Ishikawa (cell line): ENCODE results near the gene SLC25A28.

Source experiments
- CEBPB ChIP-seq: IDR thresholded peaks from 2 replicates; pipeline ENCODE4 v1.6.1; 2012
- CREB1 ChIP-seq: IDR thresholded peaks from 2 replicates; pipeline ENCODE4 v1.6.1; 2012; ENCODE audit warnings: low read depth
- EGR1 ChIP-seq: IDR thresholded peaks from 2 replicates; pipeline ENCODE4 v1.6.1; 2012
- EP300 ChIP-seq: IDR thresholded peaks from 2 replicates; pipeline ENCODE4 v1.6.1; 2012; ENCODE audit warnings: borderline replicate concordance
- FOXM1 ChIP-seq: IDR thresholded peaks from 2 replicates; pipeline ENCODE4 v1.6.1; 2012; ENCODE audit warnings: low read depth, borderline replicate concordance
- MAX ChIP-seq: IDR thresholded peaks from 2 replicates; pipeline ENCODE4 v1.6.1; 2012
- NFIC ChIP-seq: IDR thresholded peaks from 2 replicates; pipeline ENCODE4 v1.6.1; 2012
- RAD21 ChIP-seq: IDR thresholded peaks from 2 replicates; pipeline ENCODE4 v1.6.1; 2012; ENCODE audit warnings: low read depth
- REST ChIP-seq: IDR thresholded peaks from 2 replicates; pipeline ENCODE4 v1.6.1; 2012; ENCODE audit warnings: low read depth, mild to moderate bottlenecking
- TAF1 ChIP-seq: IDR thresholded peaks from 2 replicates; pipeline ENCODE4 v1.6.1; 2012; ENCODE audit warnings: low read depth, mild to moderate bottlenecking
- TCF12 ChIP-seq: IDR thresholded peaks from 2 replicates; pipeline ENCODE4 v1.6.1; 2012; ENCODE audit warnings: low read depth
- TEAD4 ChIP-seq: IDR thresholded peaks from 2 replicates; pipeline ENCODE4 v1.6.1; 2012
- USF1 ChIP-seq: IDR thresholded peaks from 2 replicates; pipeline ENCODE4 v1.6.1; 2012
- YY1 ChIP-seq: IDR thresholded peaks from 2 replicates; pipeline ENCODE4 v1.6.1; 2012; ENCODE audit warnings: low read depth
- ZBTB7A ChIP-seq: IDR thresholded peaks from 2 replicates; pipeline ENCODE4 v1.6.1; 2012; ENCODE audit warnings: low read depth

SLC25A28 gene

GRCh38 chr10:99598781-99599509 lies 21.3 kb downstream of the SLC25A28 start:
- TF ChIP-seq EGR1 (no peak), TAF1 (no peak), YY1 (no peak), CREB1 (no peak), MAX (no peak), ZBTB7A (no peak), TCF12 (no peak), NFIC (no peak), CEBPB (no peak), FOXM1 (no peak), USF1 (no peak), EP300 (no peak), RAD21 (no peak), REST (no peak), TEAD4 (no peak)

GRCh38 chr10:99598011-99598410 lies 22.2 kb downstream of the SLC25A28 start:
- TF ChIP-seq YY1 (no peak), TAF1 (no peak), TCF12 (no peak), FOXM1 (no peak), USF1 (no peak), REST (no peak), ZBTB7A (no peak), CREB1 (no peak), EP300 (no peak), TEAD4 (no peak)

- TF ChIP-seq CEBPB = peak; percentile 46; the same call in 1 of the 2 replicates
These were observed 23.5 kb downstream of the SLC25A28 start for GRCh38 chr10:99596708-99597107.

- TF ChIP-seq EGR1 = no peak
- TF ChIP-seq TCF12 = no peak
- TF ChIP-seq REST = no peak
- TF ChIP-seq USF1 = no peak
- no peak for TF ChIP-seq CREB1
- no peak for TF ChIP-seq FOXM1
- TF ChIP-seq EP300 = no peak
- no peak for TF ChIP-seq MAX
- no peak for TF ChIP-seq RAD21
- TF ChIP-seq YY1 = no peak
- TF ChIP-seq CEBPB = no peak
- no peak for TF ChIP-seq NFIC
- TF ChIP-seq TAF1 = no peak
- TF ChIP-seq TEAD4 = no peak
- TF ChIP-seq ZBTB7A = no peak
These were observed 24.3 kb downstream of the SLC25A28 start for GRCh38 chr10:99595770-99596465.
